Fibroblast of peridontal ligament (primary cell): ENCODE results near the gene MPST.

ENCODE experiments used
- DNase-seq: peaks from one replicate; pipeline ENCODE4 v3.0.0-alpha.2; 2010; ENCODE audit errors: extremely low read depth

The MPST gene

DNA sequence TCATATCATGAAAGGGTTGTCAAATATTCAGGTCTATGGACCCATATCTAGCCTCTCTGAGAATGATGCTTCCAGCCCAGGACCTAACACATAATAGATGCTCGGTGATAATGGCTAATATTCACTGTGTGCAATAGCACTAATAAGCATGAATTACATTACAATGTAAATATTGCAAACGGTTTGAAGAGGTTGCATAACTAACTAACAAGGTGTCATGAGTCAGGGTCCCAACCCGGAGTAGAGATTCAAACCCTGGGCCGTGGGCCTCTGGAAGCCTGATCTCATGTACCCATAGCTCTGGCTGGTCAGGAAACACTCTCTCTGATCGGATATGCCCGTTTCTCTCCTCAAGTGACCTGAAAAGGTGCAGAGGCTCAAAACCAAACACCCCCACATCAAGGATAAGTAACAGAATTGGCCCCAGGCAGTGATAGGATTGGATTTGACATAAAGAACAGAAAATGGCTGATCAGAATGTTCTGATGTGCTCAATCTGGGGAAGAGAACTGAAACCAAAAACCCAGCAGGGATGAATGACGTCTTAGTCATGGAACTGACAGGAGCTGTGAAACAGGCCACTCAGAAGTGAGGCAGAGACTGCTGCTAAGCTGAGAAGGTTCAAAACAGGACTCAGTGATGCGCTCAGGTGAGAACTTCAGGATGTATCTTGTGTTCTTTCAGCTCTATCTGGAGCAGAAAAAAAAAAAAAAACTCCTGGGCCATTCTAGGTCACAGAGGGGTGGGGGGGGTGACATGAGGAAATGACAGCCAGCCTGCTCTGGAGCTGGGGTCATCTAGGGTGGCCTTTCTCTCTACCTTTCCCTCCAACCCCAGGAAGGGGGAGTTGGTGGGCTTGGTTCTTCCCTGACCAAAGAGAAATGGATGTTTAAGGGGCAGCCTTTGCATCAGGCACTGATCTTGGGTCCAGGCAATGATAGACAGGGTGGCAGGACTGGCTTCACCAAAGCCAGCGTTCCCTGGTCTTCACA, 25.4 kb downstream of the MPST start:
- peak; percentile 19 for DNase-seq

DNA sequence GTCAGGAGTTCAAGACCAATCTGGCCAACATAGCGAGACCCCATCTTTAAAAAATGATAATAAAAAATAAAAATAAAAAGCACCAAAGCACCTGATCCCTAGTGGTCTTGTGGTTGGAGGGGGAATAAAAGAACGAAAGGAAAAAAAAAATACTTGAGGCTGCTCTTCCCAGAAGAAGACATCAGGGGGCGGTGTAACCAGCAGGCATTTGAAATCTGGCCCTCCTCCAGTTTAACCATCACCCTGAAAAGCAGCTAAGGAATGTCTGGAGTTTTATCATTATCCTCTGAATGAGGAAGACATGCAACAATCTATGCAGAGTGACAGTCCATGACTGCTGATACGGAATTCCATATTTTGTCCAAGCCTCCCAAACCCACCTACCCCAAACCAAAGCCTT, 26.4 kb downstream of the MPST start:
- DNase-seq: peak; percentile 48

DNA sequence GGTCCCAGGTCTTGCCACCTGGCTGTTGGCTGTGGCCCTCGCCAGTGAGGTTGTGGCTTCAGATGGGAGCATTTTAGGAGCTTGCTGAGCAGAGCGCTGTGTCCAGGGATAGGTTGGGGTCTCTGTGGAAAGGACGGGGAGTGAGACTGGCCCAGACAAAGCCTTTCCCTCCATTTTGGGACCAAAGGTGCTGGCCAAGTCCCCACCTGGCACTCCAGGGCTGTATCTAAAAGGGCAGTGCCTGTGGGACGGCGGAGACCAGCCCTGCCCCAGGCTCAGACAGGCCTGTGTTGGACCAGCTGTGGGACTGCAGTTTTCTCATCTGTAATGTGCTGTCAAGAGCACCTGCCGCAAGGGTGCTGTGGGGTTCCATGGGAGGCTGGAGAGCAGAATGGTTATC, 27.0 kb downstream of the MPST start:
- no peak for DNase-seq

DNA sequence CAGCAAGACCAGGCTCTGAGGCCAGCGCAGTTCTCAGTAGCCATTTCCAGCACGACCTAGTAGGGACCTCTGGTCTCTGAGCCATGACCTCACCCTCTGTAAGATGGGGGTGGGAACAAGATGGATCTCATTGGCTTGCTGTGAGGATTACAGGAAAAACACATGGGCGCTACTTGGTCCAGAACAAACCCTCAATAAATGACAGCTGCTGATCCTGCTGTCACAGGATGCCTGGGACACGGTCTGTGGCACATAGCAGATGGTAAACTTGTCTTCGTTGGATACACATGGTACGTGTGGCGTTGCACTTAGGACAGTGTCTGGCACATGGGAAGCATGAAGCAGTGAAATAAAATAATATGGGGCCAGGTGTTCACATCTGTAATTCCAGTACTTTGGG, 27.5 kb downstream of the MPST start:
- no peak for DNase-seq

DNA sequence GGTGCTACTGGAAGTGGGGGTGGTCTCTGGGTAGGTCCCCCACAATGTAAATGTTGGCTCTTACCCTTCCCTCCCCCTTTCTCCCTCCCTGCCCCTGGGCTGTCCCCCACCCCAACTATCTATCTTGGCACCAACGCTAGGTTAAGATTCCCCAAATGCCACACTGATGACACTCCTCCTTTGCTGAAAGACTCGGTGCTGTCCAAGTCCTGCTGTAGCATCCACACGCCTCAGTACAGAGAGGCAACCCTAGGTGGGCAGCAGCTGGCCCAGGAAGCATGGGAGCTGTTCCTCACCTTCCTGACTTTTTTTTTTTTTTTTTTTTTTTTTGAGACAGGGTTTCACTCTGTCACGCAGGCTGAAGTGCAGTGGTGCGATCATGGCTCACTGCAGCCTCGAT, 28.6 kb downstream of the MPST start:
- DNase-seq: no peak

DNA sequence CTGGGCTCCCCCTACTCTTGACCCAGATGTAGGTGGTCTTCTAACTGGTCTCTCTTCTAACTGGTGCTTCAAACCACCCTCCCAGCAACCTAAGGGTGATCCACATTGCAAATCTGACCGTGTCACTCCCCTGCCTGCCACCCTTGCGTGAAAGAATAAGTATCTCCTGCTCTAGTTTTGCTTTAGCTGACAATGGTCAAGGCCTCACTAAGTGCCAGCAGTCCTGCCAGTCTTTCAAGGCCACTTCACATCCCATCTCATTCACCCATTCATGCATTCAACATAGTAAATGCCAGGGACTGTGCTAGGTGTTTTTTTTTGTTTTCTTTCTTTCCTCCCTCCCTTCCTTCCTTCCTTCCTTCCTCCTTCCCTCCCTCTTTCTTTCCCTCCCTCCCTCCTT, 29.7 kb downstream of the MPST start:
- no peak for DNase-seq

DNA sequence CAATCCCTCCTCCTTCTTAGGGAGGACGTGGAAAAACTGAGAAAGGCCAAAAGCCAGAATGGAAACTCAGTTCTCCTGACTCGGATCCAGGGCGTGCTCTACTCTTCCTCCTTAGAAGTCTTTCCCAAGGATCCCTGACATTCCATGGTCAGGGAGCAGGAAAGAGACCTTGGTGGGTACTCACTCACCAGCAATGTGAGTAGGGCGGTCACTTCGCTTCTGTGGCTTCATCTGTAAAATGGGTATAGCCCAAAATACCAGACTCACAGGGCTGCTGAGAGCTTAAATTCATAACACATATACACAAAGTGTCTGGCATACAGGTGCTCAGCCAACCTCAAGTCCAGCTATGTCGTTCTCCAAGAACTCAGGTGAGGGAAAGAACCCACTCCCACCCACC, 31.4 kb downstream of the MPST start:
- DNase-seq: no peak

DNA sequence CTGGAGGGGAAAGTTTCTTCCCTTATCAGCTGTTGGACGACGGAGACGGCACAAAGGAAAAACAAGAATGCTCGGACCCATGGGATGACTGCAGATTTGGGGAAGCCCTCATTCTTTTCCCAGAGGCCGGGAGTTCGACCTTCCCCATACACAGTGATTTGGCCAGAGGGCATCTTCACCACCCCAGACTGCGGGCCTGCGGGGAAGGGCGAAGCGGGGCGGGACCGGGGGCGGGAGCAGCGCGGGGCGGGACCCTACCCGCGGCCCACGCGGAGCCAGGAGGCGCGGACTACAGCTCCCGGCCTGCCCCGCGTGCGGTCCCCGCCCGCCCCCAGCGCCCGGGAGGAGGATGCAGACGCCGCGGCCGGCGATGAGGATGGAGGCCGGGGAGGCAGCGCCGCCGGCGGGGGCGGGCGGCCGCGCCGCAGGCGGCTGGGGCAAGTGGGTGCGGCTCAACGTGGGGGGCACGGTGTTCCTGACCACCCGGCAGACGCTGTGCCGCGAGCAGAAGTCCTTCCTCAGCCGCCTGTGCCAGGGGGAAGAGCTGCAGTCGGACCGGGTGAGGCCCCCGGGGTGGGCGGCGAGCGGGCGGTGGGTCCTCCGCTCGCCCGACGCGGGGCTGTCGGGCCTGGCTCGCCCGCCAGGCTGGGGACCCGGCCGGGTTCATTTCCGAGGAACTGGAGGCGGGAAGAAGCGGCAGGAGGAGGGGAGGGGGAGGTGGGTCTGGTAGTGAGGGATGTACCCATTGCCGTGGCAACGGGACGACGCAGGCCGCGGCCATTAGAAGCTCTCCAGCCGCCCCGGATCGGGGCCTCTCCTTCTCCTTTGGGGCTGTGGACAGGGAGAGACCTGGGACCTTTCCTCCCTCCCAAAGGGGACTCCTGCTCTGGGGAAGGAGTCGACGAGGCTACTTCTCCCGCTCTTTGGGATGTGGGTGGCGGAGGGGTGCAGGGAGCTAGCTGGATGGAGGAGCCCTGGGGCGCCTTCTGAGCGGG, 32.1 kb downstream of the MPST start, which contains the start of gene KCTD17:
Gene KCTD17 (plus strand): TSS at position 352 of the 995 bp plus-strand sequence. CDS start 19 bp downstream, at position 371.
- DNase-seq: peak; percentile 44

DNA sequence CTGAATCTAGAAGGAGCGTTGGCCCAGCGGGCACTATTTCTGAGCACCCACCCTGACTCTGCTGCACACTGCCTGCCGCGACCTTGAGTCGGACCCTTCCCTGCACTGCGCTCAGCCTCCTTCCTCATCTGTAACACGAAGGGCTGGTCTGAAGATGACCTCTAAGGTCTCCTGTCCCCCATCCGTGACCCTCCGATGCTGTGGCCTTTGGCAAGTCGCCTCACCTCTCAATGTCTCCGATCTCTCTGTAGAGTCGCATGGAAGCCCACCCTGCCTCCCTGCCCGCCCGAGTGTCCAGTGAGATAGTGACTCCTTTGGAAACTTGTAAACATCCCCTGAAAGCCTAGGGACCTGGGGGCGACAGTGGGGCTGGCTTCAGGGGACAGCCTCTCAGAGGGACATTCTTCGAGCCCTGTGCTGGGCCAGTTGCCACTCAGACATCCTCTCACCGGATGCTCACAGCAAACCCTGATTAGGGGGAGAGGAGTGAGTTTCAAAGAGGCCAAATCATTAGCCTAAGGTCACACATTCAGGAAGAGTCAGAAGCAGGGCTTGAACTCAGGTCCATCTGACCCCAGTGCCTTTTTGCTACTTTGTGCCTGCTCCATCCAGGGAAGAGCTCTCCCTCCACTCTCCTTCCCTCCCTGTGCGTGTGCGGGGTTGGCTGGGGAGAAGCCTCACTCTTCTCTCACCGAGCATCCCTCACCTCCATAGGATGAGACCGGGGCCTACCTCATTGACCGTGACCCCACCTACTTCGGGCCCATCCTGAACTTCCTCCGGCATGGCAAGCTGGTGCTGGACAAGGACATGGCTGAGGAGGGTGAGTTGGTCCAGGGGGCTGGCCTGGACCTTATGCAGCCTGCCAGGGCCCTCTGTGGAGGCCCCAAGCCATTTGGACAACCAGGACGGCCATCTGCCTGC, 33.1 kb downstream of the MPST start:
- DNase-seq: no peak

DNA sequence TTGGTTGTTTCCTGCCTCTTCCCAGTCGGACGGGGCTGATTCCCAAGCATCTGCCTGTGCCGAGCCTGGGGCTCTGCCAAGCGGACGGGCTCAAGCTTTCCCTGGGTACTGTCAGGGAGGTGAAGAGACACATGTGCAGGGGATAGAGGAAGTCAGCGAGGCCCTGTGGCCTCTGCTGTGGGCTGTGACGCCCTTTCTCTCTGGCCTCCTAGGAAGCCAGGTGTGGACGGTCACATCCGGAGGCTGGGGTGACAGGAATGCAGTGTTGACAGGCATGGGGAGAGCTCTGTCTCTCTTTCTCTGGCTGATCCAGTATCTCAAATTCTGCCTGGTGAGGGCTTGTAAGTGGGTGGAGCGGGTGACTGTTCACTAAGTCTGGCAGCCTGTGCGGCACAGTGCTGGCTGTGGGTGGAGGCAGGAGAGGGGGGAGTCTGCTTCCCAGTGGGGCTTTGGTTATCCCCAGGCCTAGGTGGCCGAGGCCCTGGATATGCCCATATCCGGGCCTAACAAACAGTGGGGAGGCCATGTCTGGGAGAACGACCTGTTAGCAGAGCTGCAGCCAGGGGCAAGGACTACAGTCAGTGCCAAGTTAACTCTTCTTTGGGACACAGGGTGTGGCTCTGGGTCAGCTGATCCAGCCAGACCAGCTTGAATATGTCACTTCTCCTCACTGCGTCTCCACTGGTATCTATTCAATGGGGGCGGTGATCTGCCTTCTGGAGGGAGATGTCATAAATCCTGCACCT, 33.9 kb downstream of the MPST start:
- DNase-seq: no peak

DNA sequence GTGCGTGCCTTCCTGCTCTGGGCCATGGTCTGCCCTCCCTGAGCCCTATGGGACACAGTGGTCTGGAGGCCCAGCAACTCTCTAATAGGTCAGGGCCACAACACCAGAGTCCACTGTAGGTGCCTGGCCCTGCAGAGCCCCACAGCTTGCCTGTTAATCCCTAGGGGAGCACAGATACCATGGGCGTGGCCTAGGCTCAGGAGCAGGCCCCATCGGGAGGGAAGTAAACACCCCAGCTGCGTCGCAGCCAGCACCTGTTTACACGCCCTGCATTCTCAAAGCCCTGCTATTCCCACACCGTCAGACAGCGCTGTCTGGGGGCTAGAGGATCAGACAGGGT, 34.5 kb downstream of the MPST start:
- no peak for DNase-seq

DNA sequence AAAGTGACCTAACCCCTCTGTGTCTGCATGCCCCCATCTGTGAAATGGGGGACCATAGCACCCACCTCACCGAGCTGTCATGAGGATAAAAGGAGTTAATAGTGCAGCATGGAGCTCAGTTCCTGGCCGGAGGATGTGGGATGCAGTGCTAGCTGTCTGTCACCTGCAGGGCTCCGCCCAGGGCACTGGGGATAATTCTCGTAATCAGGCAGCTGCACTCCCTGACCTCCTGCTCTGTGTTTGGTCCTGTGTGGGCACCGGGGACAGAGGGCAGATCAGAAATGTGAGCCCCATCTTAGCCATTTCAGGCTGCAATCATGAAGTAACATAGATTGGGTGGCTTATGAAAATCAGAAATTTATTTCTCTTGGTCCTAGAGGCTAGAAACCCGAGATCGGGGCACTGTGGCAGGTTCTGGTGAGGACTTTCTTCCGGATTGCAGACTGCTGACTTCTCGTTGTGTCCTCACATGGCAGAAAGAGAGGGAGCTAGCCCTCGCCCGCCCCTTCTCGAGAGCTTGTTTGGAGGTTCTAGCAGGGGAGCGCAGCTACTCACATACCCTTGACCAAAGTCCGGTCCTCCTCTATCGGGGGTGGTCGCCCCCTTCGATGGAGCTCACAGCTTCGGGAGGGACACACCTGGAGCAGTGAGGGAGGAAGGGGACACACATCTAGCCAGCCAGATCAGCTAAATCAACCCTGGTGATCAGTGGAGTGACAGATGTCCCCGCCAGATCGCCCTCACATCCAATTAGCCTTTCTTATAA, 35.2 kb downstream of the MPST start:
- no peak for DNase-seq

DNA sequence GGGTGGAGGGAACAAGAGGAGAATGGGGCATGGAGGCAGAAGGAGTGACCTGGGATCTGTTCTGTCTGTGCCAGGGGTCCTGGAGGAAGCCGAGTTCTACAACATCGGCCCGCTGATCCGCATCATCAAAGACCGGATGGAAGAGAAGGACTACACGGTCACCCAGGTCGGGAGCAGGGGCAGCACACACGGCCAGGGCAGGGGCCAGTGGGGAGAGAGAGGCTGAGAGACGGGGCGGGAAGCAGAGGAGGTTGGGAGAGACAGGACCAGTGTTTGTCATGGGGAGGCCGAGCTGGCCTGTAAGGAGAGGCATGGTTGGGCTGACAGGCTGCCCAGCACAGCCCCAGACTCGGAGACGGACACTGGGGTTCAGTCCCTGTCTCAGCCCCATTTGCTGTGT, 36.7 kb downstream of the MPST start:
- no peak for DNase-seq

DNA sequence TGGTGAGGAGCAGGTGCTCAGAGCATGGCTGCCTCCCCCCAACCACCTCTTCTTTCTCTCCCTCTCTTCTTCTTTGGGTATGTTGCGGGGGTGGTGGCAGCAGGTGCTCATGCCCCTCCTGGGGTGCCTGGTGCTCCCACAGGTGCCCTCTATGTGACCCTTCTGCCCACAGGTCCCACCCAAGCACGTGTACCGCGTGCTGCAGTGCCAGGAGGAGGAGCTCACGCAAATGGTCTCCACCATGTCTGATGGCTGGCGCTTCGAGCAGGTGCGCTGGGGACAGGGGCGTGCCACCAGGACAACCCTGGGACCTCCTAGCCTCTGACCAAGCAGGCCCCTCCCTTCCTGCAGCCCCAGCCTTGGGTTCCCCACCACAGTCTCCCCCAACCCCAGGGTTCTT, 37.7 kb downstream of the MPST start:
- DNase-seq: no peak

DNA sequence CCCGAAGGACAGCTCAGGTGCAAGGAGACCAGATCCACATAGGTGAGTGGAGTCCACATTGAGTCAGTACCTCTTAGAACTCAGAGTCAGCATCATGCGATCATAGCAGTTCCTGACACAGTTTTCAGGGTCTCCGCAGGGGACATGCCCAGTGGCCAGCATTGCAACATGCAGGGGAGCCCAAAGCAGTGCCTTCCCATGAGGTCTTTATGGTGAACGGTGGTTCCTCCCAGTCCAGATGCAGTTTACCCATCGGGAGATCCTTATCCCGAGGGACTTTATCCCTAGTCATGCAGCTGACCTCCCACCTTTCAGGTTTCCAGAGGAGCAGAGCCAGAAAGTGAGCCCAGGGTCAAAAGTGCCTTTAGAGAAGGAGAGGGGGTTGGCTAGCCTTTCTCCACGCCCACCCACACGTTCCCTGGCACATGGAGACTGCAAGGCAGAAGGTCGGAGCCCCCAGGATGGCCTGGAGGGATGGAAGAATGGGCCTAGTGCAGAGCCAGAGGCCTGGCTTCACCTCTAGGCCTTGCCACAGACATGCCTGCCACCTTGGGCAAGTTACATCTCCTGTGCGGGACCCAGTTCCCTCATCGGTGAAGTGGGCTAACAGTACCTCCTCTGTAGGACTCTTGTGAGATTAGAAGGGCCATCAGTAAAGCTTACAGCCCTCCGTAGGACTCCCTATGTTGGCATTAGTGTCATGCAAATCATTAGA, 38.4 kb downstream of the MPST start:
- no peak for DNase-seq

DNA sequence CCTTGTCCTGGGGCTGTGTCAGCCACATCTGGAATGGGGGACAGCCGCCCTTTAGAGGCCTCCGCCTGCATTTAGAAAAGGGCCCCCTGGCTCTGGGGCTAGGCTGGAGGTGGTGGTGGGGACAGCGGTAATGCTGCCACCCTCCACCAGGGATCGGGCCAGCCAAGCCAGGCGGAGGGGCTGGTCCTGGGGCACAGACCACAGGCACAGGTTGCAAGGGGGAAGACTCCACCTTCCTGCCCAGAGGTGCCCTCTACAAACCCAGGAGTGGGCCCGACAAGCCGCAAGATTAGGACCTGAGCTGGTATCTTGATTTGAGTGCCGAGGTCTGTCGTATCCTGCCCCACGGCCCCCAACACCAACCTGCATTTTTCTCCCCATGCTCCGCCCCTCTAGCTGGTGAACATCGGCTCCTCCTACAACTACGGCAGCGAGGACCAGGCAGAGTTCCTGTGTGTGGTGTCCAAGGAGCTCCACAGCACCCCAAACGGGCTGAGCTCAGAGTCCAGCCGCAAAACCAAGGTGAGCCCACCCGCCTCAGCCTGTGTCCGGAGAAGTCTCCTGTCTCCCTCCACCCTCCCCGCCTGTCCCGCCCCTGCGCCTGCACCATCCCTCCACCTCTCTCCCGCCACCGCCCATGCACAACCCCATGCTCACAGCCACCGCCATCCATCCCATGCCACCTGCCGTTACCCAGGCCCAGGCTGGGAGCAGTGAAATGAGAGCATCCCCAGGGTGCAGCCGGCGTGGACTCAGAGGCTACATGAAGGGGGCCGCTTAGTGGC, 39.6 kb downstream of the MPST start:
- DNase-seq: no peak

DNA sequence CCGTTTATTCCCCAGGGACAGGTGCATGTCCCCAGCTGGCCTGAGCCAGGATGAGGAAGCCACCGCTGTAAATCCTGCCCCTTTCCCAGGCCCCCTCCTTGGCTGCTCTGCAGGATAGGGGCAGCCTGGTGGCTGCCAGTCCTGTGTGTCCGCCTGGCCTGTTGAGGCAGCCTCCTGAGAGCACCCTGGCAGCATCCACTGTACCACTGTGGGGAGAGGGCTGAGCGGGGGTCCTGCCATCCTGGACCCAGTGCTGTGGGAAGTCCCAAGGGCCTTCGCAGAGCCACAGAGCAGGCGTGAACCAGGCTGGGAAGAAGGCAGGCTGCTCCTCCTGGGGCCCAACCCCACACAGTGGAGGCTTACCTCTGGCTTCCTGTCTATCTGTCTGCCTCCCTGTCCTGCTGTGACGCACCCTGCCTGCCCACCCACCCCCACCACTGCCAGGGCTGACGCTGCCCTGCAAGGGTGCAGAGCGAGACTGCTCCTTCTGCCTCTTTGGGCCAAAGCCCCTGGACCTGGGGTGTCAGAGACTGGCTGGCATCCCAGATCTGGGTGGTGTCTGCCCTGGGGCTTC, 40.4 kb downstream of the MPST start:
- DNase-seq: no peak
